SK-N-SH (cell line): ENCODE measurements around the gene CDC26. TPM values are rescaled to one million over a fixed set of nuclear protein-coding genes. Genes with fewer than 3 reads are reported as not detected.

Experiments
- CTCF ChIA-PET: fragments of 300-600, 350-600 bp; formaldehyde crosslinking; extraction: SDS; loops from one replicate; lab custom pipeline; 2021; lab: Yijun Ruan, JAX
- POLR2A ChIA-PET: fragments of 350-600 bp; sonication (Branson Sonifier 250); formaldehyde crosslinking; extraction: SDS; loops from one replicate; lab custom pipeline; 2020; ENCODE audit warnings: antibody characterized with exemption, inconsistent platforms; lab: Yijun Ruan, JAX
- DNase-seq: peaks from one replicate; pipeline ENCODE4 v3.0.0; 2012
- H2AFZ ChIP-seq: fragments of 200-600 bp; sonication (generic); 2 replicates; pipeline ENCODE4 v1.8.1; 2016; ENCODE audit warnings: antibody characterized with exemption, mild to moderate bottlenecking, low read depth
- H3F3A ChIP-seq: fragments of 200-600 bp; sonication (generic); replicated peaks from 2 replicates; pipeline ENCODE3; 2016; ENCODE audit warnings: antibody characterized with exemption, mild to moderate bottlenecking; ENCODE audit not compliant: insufficient read depth
- H3K27ac ChIP-seq, 2 experiments: fragments of 200-500 bp in 1 of 2; fragments of 200-600 bp in 1 of 2; sonication (Bioruptor generic) in 1 of 2; sonication (generic), shearing (Covaris generic) in 1 of 2; 2 replicates each; pipeline versions ENCODE4 v1.5.1 to v1.6.1; 2014 to 2016; ENCODE audit warnings: low read depth in 2 of 2, inconsistent platforms in 1 of 2, low read length in 1 of 2, mild to moderate bottlenecking in 1 of 2, mixed read lengths in 1 of 2
- H3K27me3 ChIP-seq: fragments of 200-600 bp; sonication (generic), shearing (Covaris generic); 2 replicates; pipeline ENCODE4 v1.6.1; 2016; ENCODE audit warnings: mixed run types; ENCODE audit not compliant: insufficient read depth
- H3K36me3 ChIP-seq, 2 experiments: fragments of 200-500 bp in 1 of 2; fragments of 200-600 bp in 1 of 2; sonication (Bioruptor generic) in 1 of 2; sonication (generic) in 1 of 2; replicated peaks in 1 of 2; 2 replicates each; pipeline versions ENCODE3 to v1.5.1; 2014 to 2016; ENCODE audit warnings: low read length in 1 of 2, mild to moderate bottlenecking in 1 of 2; ENCODE audit not compliant: insufficient read depth in 2 of 2, control insufficient read depth in 1 of 2
- H3K4me1 ChIP-seq, 2 experiments: fragments of 200-500 bp in 1 of 2; fragments of 200-600 bp in 1 of 2; sonication (Bioruptor generic) in 1 of 2; sonication (generic), shearing (Covaris generic) in 1 of 2; 2 replicates each; pipeline versions ENCODE4 v1.5.1 to v1.6.1; 2014 to 2016; ENCODE audit warnings: low read depth in 1 of 2, low read length in 1 of 2, mixed run types in 1 of 2; ENCODE audit not compliant: insufficient read depth in 2 of 2, control insufficient read depth in 1 of 2
- H3K4me2 ChIP-seq: fragments of 200-600 bp; sonication (generic), shearing (Covaris generic); 2 replicates; pipeline ENCODE4 v1.6.1; 2017; ENCODE audit warnings: mixed run types
- H3K4me3 ChIP-seq, 2 experiments: fragments of 200-500 bp in 1 of 2; fragments of 200-600 bp in 1 of 2; sonication (Bioruptor generic) in 1 of 2; sonication (generic), shearing (Covaris generic) in 1 of 2; 2 replicates each; pipeline versions ENCODE4 v1.5.1 to v1.8.1; 2014 to 2016; ENCODE audit warnings: low read depth in 2 of 2, inconsistent platforms in 1 of 2, low read length in 1 of 2, mild to moderate bottlenecking in 1 of 2, mixed read lengths in 1 of 2, moderate library complexity in 1 of 2
- H3K79me2 ChIP-seq: fragments of 200-600 bp; sonication (generic); 2 replicates; pipeline ENCODE4 v1.8.1; 2017; ENCODE audit warnings: mild to moderate bottlenecking; ENCODE audit not compliant: insufficient read depth
- H3K9ac ChIP-seq: fragments of 200-600 bp; sonication (generic); 2 replicates; pipeline ENCODE4 v1.6.1; 2017; ENCODE audit warnings: mixed run types
- H3K9me2 ChIP-seq: fragments of 200-600 bp; sonication (generic); 2 replicates; pipeline ENCODE4 v1.6.1; 2017; ENCODE audit warnings: mixed run types
- H3K9me3 ChIP-seq: fragments of 200-600 bp; sonication (generic); 2 replicates; pipeline ENCODE4 v1.6.1; 2017; ENCODE audit warnings: mixed run types, mild to moderate bottlenecking, moderate library complexity
- H4K20me1 ChIP-seq: fragments of 200-600 bp; sonication (generic); 2 replicates; pipeline ENCODE4 v1.6.1; 2017; ENCODE audit warnings: mild to moderate bottlenecking, mixed run types; ENCODE audit not compliant: insufficient read depth
- CHD2 ChIP-seq: fragments of 150-350 bp; IDR thresholded peaks from 2 replicates; pipeline ENCODE4 v1.6.1; 2018; ENCODE audit warnings: low read length; ENCODE audit not compliant: partially characterized antibody
- EP300 ChIP-seq, 2 experiments: IDR thresholded peaks; 2 replicates each; pipeline versions ENCODE4 v1.4.0 to v1.6.1; 2012; ENCODE audit warnings: borderline replicate concordance in 1 of 2, low read depth in 1 of 2, low read length in 1 of 2
- EZH2phosphoT487 ChIP-seq: fragments of 200-600 bp; sonication (generic); IDR thresholded peaks from 2 replicates; pipeline ENCODE4 v1.6.1; 2017; ENCODE audit warnings: low read depth, mixed run types, mild to moderate bottlenecking, antibody characterized with exemption, moderate library complexity, borderline replicate concordance
- GABPA ChIP-seq: IDR thresholded peaks from 2 replicates; pipeline ENCODE4 v1.4.0; 2012; ENCODE audit warnings: low read depth, mild to moderate bottlenecking
- IRF3 ChIP-seq: fragments of 150-350 bp; IDR thresholded peaks from 2 replicates; pipeline ENCODE4 v1.6.1; 2016; ENCODE audit warnings: mild to moderate bottlenecking, low read depth, low read length
- JUND ChIP-seq: IDR thresholded peaks from 2 replicates; pipeline ENCODE4 v1.4.0; 2012
- MAX ChIP-seq: IDR thresholded peaks from 2 replicates; pipeline ENCODE4 v1.4.0; 2012; ENCODE audit warnings: low read depth
- MEF2A ChIP-seq: IDR thresholded peaks from 2 replicates; pipeline ENCODE4 v1.4.0; 2012; ENCODE audit warnings: low read depth, borderline replicate concordance
- MXI1 ChIP-seq: IDR thresholded peaks from 2 replicates; pipeline ENCODE4 v1.6.1; 2012; ENCODE audit warnings: mild to moderate bottlenecking, low read depth, low read length, improper control_type of control experiment
- NFIC ChIP-seq: IDR thresholded peaks from 2 replicates; pipeline ENCODE4 v1.4.0; 2012; ENCODE audit warnings: borderline replicate concordance
- NRF1 ChIP-seq: IDR thresholded peaks from 2 replicates; pipeline ENCODE4 v1.6.1; 2012; ENCODE audit warnings: low read depth, mild to moderate bottlenecking, low read length
- PBX3 ChIP-seq: IDR thresholded peaks from 2 replicates; pipeline ENCODE4; 2012
- POLR2AphosphoS5 ChIP-seq: IDR thresholded peaks from 2 replicates; pipeline ENCODE4 v1.6.1; 2012; ENCODE audit warnings: low read depth, low read length
- RCOR1 ChIP-seq: fragments of 150-350 bp; IDR thresholded peaks from 2 replicates; pipeline ENCODE4 v1.6.1; 2017; ENCODE audit warnings: antibody characterized with exemption, low read length
- RFX5 ChIP-seq: IDR thresholded peaks from 2 replicates; pipeline ENCODE4 v1.6.1; 2012; ENCODE audit warnings: mild to moderate bottlenecking, improper control_type of control experiment, low read length
- RXRA ChIP-seq: IDR thresholded peaks from 2 replicates; pipeline ENCODE4 v1.4.0; 2012; ENCODE audit warnings: low read depth, mild to moderate bottlenecking, borderline replicate concordance
- SIN3A ChIP-seq: IDR thresholded peaks from 2 replicates; pipeline ENCODE4 v1.6.1; 2012; ENCODE audit warnings: low read depth, mild to moderate bottlenecking, low read length, moderate library complexity, borderline replicate concordance
- TCF12 ChIP-seq: IDR thresholded peaks from 2 replicates; pipeline ENCODE4 v1.4.0; 2012
- USF1 ChIP-seq: IDR thresholded peaks from 2 replicates; pipeline ENCODE4 v1.4.0; 2012; ENCODE audit warnings: low read depth, borderline replicate concordance
- USF2 ChIP-seq: fragments of 150-350 bp; IDR thresholded peaks from 2 replicates; pipeline ENCODE4 v1.6.1; 2017; ENCODE audit warnings: antibody characterized with exemption, low read length, low read depth, borderline replicate concordance
- YY1 ChIP-seq: IDR thresholded peaks from 2 replicates; pipeline ENCODE4 v1.4.0; 2012; ENCODE audit warnings: low read depth, mild to moderate bottlenecking
- WGBS: methylation state at CpG from one replicate; pipeline ENCODE4 v1.1.6; 2017; ENCODE audit warnings: low lambda C conversion rate; 5-methylcytosine and 5-hydroxymethylcytosine counted together
- polyA plus RNA-seq, 3 experiments: library from polyadenylated mRNA; depleted of rRNA; stranded (reverse); fragments of >200 nt; gene quantifications; 2 replicates each; pipeline ENCODE4 v1.2.3, GENCODE V29; 2012

The CDC26 gene
- polyA plus RNA-seq, 1 of the 3 experiments (the other 2 are of a cell fraction), result 31.0 TPM

GRCh38 chr9:113307396-113307975, 32.1 kb upstream of the CDC26 start:
- H3F3A ChIP-seq, result peaks cover 3% of the 10 kb centered on the region
- no peaks in the 10 kb centered on the region for H3K27me3 ChIP-seq
- 53% methylated on average over 8 of the region's 8 CpGs for WGBS
- TF ChIP-seq USF2, result no peak
- TF ChIP-seq EZH2phosphoT487, result no peak
- no peak for TF ChIP-seq NRF1
- no peak for TF ChIP-seq RFX5
- TF ChIP-seq PBX3, result no peak
- TF ChIP-seq MEF2A, result no peak
- TF ChIP-seq GABPA, result no peak
- H2AFZ ChIP-seq, result no peak overlapping the region
- H3K9me3 ChIP-seq, result no peaks in the 10 kb centered on the region
- H3K9me2 ChIP-seq, result no peaks in the 10 kb centered on the region
- ChIA-PET CTCF (interaction anchor here (1.2 to 1.6 kb wide), 3 partner anchors 34 to 281 kb away, joined by 4 to 8 read pairs (median 4); partner anchors contain the start of gene ALAD), POLR2A (no interaction called here)
- H3K36me3 ChIP-seq, result no peaks in the 10 kb centered on the region
- DNase-seq, result no peak
- no peak overlapping the region for H3K4me2 ChIP-seq
- H3K79me2 ChIP-seq, result no peaks in the 10 kb centered on the region
- no peak overlapping the region for H3K9ac ChIP-seq
- no peaks in the 10 kb centered on the region; a peak in 1 of 4 replicates for H3K4me1 ChIP-seq
- no peak overlapping the region for H3K27ac ChIP-seq
- no peak overlapping the region for H3K4me3 ChIP-seq
- no peaks in the 10 kb centered on the region for H4K20me1 ChIP-seq

GRCh38 chr9:113306566-113306965, 31.2 kb upstream of the CDC26 start:
- Histone ChIP-seq H3K4me2 (no peak overlapping the region), H3K9ac (no peak overlapping the region), H3K79me2 (no peaks in the 10 kb centered on the region), H3K4me3 (no peak overlapping the region), H3K4me1 (no peaks in the 10 kb centered on the region; a peak in 1 of 4 replicates), H2AFZ (no peak overlapping the region), H3K9me3 (no peaks in the 10 kb centered on the region), H3K27me3 (no peaks in the 10 kb centered on the region), H3K36me3 (no peaks in the 10 kb centered on the region), H3F3A (peaks cover 3% of the 10 kb centered on the region), H4K20me1 (no peaks in the 10 kb centered on the region), H3K9me2 (no peaks in the 10 kb centered on the region), H3K27ac (no peak overlapping the region)
- ChIA-PET CTCF (interaction anchor here (1.0 kb wide), 1 partner anchor 10 kb away, joined by 3 read pairs; no protein-coding TSS in a partner anchor), POLR2A (no interaction called here)
- 82% methylated on average over 1 of the region's 1 CpG for WGBS
- no peak for DNase-seq
- TF ChIP-seq NFIC (no peak), YY1 (no peak), EP300 (IDR thresholded peaks at IDR 0.05; ENCODE audit: borderline replicate concordance in 1 of 2, low read depth in 1 of 2, low read length in 1 of 2) (no peak), SIN3A (no peak), POLR2AphosphoS5 (no peak), CHD2 (no peak), PBX3 (no peak), NRF1 (no peak), MXI1 (no peak), RXRA (no peak), EZH2phosphoT487 (no peak), RCOR1 (no peak), IRF3 (no peak), USF2 (no peak), USF1 (no peak), JUND (no peak), MAX (no peak), TCF12 (no peak), GABPA (no peak)
- TF ChIP-seq, all 33 proteins: peak for 0
